ENCODE data around the gene PDGFD. TPM values are rescaled to one million over a fixed set of nuclear protein-coding genes. Genes with fewer than 3 reads are reported as not detected.

PDGFD gene
- polyA plus RNA-seq, 1 donor (not counting 4 experiments of a cell fraction or from before 2014, with no cell fraction given): 0.28 TPM

DNA sequence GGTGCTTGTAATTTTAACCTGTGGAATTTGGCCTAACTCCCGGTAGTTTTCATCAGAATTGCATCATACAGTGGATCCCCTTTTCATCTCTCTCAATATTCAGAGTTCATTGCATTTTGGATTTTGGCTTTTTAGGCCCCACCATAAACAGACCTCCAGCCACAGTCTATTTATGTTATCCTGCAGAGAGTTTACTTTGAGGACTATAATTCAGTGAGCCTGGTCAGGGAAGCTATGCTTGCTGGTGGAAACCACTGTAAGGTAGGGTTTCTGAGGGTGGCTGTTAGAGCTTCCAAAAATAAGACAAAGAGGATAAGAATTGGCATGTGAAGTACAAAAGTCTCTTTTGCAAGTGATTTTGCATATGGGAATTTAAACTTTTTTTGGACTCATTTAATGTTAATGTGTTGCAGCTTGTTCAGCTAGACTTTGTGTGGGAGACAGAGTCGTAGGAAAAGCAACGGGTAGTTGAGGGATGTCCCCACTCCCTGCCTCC is 162.3 kb downstream of the PDGFD start:
- Histone ChIP-seq H4K20me1 (ENCODE audit: control insufficient read depth, extremely low read depth, insufficient read depth, low read length) (no peaks in the 10 kb centered on the region), H3K4me2 (ENCODE audit: control insufficient read depth, extremely low read depth, insufficient read depth, low read depth, low read length) (no peak overlapping the region), H3K4me3 (ENCODE audit: control insufficient read depth in 2 of 3, extremely low read depth in 1 of 3, insufficient read depth in 2 of 3, low read depth in 1 of 3, low read length in 3 of 3) (no peak overlapping the region), H3K4me1 (ENCODE audit: control insufficient read depth, extremely low read depth, insufficient read depth, low read length) (no peaks in the 10 kb centered on the region), H3K9me3 (ENCODE audit: control insufficient read depth, low read depth, low read length) (no peaks in the 10 kb centered on the region), H3K27ac (ENCODE audit: control insufficient read depth, insufficient read depth, low read length) (no peak overlapping the region), H3K9me1 (ENCODE audit: control insufficient read depth, extremely low read depth, insufficient read depth, low read length) (no peaks in the 10 kb centered on the region), H2AFZ (ENCODE audit: control insufficient read depth, low read length) (no peak overlapping the region), H3K79me2 (ENCODE audit: control insufficient read depth, insufficient read depth, low read length) (no peaks in the 10 kb centered on the region), H3K9ac (ENCODE audit: control insufficient read depth, extremely low read depth, insufficient read depth, low read length) (no peak overlapping the region), H3K36me3 (ENCODE audit: control insufficient read depth in 2 of 2, extremely low read depth in 1 of 2, insufficient read depth in 2 of 2, low read length in 2 of 2) (no peaks in the 10 kb centered on the region), H3K27me3 (ENCODE audit: control insufficient read depth, extremely low read depth, insufficient read depth, low read length) (no peaks in the 10 kb centered on the region)
- FAIRE-seq (no peak), DNase-seq (ENCODE audit: low read depth, low spot score) (no peak)
- dilution Hi-C loops (cut with MboI; ENCODE audit: extremely low pct_ligation_motif_present, low sequenced_read_pairs): no loop called here
- no peak for TF ChIP-seq EZH2 (IDR thresholded peaks at IDR 0.05; ENCODE audit: low read length)
- TF ChIP-seq, protein P1, sequence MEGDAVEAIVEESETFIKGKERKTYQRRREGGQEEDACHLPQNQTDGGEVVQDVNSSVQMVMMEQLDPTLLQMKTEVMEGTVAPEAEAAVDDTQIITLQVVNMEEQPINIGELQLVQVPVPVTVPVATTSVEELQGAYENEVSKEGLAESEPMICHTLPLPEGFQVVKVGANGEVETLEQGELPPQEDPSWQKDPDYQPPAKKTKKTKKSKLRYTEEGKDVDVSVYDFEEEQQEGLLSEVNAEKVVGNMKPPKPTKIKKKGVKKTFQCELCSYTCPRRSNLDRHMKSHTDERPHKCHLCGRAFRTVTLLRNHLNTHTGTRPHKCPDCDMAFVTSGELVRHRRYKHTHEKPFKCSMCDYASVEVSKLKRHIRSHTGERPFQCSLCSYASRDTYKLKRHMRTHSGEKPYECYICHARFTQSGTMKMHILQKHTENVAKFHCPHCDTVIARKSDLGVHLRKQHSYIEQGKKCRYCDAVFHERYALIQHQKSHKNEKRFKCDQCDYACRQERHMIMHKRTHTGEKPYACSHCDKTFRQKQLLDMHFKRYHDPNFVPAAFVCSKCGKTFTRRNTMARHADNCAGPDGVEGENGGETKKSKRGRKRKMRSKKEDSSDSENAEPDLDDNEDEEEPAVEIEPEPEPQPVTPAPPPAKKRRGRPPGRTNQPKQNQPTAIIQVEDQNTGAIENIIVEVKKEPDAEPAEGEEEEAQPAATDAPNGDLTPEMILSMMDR (optimal IDR thresholded peaks at IDR 0.05 in 1 of 3, IDR thresholded peaks at IDR 0.05 in 1 of 3, conservative IDR thresholded peaks at IDR 0.05 in 1 of 3; ENCODE audit: extremely low read depth in 1 of 3, insufficient read depth in 2 of 3, low read length in 3 of 3): no peak

DNA sequence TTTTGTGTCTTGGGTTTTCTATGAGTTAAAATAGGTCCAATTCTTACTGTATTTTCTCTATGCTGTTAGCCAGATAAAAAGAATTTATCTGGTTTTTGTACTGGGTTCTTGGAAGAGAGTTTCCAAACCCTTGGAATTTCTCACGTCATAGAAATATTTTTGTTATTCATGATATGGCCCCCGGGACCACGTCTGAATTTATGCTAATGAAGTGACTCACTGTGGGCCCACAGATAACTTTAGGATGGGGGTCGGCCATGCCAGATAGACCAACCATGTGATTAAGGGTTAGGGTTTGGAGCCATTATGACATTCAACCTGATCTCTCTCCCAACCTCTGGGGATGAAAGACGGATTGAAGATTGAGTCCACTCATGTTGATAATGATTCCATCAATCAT is 163.1 kb downstream of the PDGFD start:
- H3K27ac ChIP-seq (ENCODE audit: control insufficient read depth, insufficient read depth, low read length): no peak overlapping the region
- H3K4me1 ChIP-seq (ENCODE audit: control insufficient read depth, extremely low read depth, insufficient read depth, low read length): no peaks in the 10 kb centered on the region
- H3K4me2 ChIP-seq (ENCODE audit: control insufficient read depth, extremely low read depth, insufficient read depth, low read depth, low read length): no peak overlapping the region
- no peak for DNase-seq (ENCODE audit: low read depth, low spot score)
- H2AFZ ChIP-seq (ENCODE audit: control insufficient read depth, low read length): no peak overlapping the region
- H3K36me3 ChIP-seq (ENCODE audit: control insufficient read depth in 2 of 2, extremely low read depth in 1 of 2, insufficient read depth in 2 of 2, low read length in 2 of 2): no peaks in the 10 kb centered on the region
- H3K79me2 ChIP-seq (ENCODE audit: control insufficient read depth, insufficient read depth, low read length): no peaks in the 10 kb centered on the region
- TF ChIP-seq EZH2 (IDR thresholded peaks at IDR 0.05; ENCODE audit: low read length): no peak
- TF ChIP-seq, protein P1 (optimal IDR thresholded peaks at IDR 0.05 in 1 of 3, IDR thresholded peaks at IDR 0.05 in 1 of 3, conservative IDR thresholded peaks at IDR 0.05 in 1 of 3; ENCODE audit: extremely low read depth in 1 of 3, insufficient read depth in 2 of 3, low read length in 3 of 3): no peak
- H3K4me3 ChIP-seq (ENCODE audit: control insufficient read depth in 2 of 3, extremely low read depth in 1 of 3, insufficient read depth in 2 of 3, low read depth in 1 of 3, low read length in 3 of 3): no peak overlapping the region
- no peak for FAIRE-seq
- dilution Hi-C loops (cut with MboI; ENCODE audit: extremely low pct_ligation_motif_present, low sequenced_read_pairs): no loop called here
- H3K9ac ChIP-seq (ENCODE audit: control insufficient read depth, extremely low read depth, insufficient read depth, low read length): no peak overlapping the region
- no peaks in the 10 kb centered on the region for H3K27me3 ChIP-seq (ENCODE audit: control insufficient read depth, extremely low read depth, insufficient read depth, low read length)
- no peaks in the 10 kb centered on the region for H3K9me1 ChIP-seq (ENCODE audit: control insufficient read depth, extremely low read depth, insufficient read depth, low read length)
- H3K9me3 ChIP-seq (ENCODE audit: control insufficient read depth, low read depth, low read length): no peaks in the 10 kb centered on the region
- no peaks in the 10 kb centered on the region for H4K20me1 ChIP-seq (ENCODE audit: control insufficient read depth, extremely low read depth, insufficient read depth, low read length)
